Measurements from ENCODE around the gene CCDC172. TPM values are rescaled to one million over a fixed set of nuclear protein-coding genes. Genes with fewer than 3 reads are reported as not detected.

The CCDC172 gene
- polyA plus RNA-seq, 3 donors from 2014 or later = not detected

DNA sequence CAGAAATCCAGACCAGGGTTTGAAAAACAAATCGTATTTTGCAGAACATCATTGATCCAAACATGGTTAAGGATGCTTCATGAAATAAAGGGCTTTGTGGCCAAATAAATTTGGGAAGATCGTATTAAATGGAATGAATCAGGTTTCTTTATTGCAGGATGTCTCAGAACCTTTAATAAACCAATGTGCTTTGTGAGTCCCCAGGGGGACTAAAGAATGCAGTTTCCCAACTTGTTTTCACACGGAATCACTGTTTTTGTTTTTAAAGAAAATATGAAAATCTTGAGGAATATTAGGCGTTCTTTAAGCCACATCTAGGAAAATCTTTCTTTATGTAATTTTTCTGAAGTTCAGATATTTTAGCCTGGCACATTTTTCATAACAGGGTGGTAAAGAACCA is 16.8 kb upstream of the CCDC172 start:
- Mint-ChIP-seq H3K9me3 (peaks cover 2 to 14% (median 7%) of the 10 kb centered on the region in 6 donors), H3K4me3 (no peak overlapping the region), H3K36me3 (no peaks in the 10 kb centered on the region), H3K27me3 (ENCODE audit: low read depth in 3 of 3) (no peaks in the 10 kb centered on the region), H3K4me1 (no peaks in the 10 kb centered on the region), H3K27ac (no peak overlapping the region)
- DNase-seq = no peak

DNA sequence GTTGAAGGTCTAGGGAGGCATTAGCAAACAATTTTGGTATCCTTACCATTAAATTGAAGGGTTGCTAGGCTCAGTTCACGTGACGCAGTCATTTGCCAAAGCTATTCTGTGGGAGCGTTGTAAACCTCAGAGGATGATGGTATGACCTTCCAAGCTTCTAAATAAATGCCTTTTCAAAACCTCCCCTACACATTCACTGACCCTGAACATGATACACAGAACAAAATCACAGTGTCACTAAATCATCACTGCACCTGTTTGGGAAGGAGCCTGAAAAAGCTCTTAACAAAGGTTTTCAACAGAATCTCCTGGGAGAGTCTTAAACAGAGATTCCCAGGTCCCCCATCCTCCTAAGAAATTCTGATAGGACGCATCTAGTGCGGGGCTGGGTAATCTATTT is 13.2 kb upstream of the CCDC172 start:
- Mint-ChIP-seq H3K27me3 (ENCODE audit: low read depth in 3 of 3) (no peaks in the 10 kb centered on the region), H3K27ac (no peak overlapping the region), H3K4me1 (peaks cover 0 to 4% of the 10 kb centered on the region in 2 donors), H3K9me3 (peaks cover 0 to 10% (median 2%) of the 10 kb centered on the region in 6 donors), H3K36me3 (no peaks in the 10 kb centered on the region), H3K4me3 (no peak overlapping the region)
- no peak for DNase-seq

GRCh38 chr10:116311706-116312490 is 12.3 kb upstream of the CCDC172 start:
- Mint-ChIP-seq H3K9me3 (peaks cover 0 to 10% (median under 1%) of the 10 kb centered on the region in 6 donors), H3K36me3 (no peaks in the 10 kb centered on the region), H3K4me3 (no peak overlapping the region), H3K27ac (no peak overlapping the region), H3K27me3 (ENCODE audit: low read depth in 3 of 3) (no peaks in the 10 kb centered on the region), H3K4me1 (peaks cover 0 to 13% of the 10 kb centered on the region in 2 donors)
- no peak for DNase-seq

DNA sequence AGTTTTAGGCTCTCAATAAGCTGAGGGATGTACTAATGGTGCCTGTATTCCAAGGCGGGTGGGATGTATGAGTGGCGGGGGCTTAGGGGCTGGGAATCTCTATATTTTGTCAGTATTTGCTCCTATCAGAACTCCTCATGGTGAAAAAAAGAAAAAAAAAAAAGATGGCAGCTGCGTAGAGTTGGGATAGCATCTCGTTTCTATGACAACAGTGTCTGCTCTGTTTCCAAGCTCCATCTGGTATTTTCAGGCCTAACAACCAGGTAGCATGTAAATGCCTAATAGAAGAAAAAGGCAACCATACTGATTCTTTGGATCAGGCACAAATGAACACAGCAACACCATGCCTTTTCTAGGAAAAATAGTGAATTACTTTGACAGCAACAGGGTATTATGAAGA is 11.7 kb upstream of the CCDC172 start:
- H3K4me3 Mint-ChIP-seq = no peak overlapping the region
- peaks cover 0 to 15% of the 10 kb centered on the region in 2 donors for H3K4me1 Mint-ChIP-seq
- no peak overlapping the region for H3K27ac Mint-ChIP-seq
- DNase-seq = no peak
- no peaks in the 10 kb centered on the region for H3K27me3 Mint-ChIP-seq (ENCODE audit: low read depth in 3 of 3)
- no peaks in the 10 kb centered on the region for H3K36me3 Mint-ChIP-seq
- H3K9me3 Mint-ChIP-seq = peaks cover 0 to 10% (median under 1%) of the 10 kb centered on the region in 6 donors

GRCh38 chr10:116316503-116316902 is 7.7 kb upstream of the CCDC172 start:
- H3K9me3 Mint-ChIP-seq = peaks cover 0 to 8% (median 0%) of the 10 kb centered on the region in 6 donors
- H3K27ac Mint-ChIP-seq = peak overlapping the region in 1 of 6 donors; percentile 50
- peak overlapping the region in 3 of 5 donors; percentile 18 to 50 (median 31) for H3K4me3 Mint-ChIP-seq
- H3K36me3 Mint-ChIP-seq = no peaks in the 10 kb centered on the region
- H3K27me3 Mint-ChIP-seq (ENCODE audit: low read depth in 3 of 3) = no peaks in the 10 kb centered on the region
- H3K4me1 Mint-ChIP-seq = peaks cover 0 to 15% of the 10 kb centered on the region in 2 donors
- no peak for DNase-seq

DNA sequence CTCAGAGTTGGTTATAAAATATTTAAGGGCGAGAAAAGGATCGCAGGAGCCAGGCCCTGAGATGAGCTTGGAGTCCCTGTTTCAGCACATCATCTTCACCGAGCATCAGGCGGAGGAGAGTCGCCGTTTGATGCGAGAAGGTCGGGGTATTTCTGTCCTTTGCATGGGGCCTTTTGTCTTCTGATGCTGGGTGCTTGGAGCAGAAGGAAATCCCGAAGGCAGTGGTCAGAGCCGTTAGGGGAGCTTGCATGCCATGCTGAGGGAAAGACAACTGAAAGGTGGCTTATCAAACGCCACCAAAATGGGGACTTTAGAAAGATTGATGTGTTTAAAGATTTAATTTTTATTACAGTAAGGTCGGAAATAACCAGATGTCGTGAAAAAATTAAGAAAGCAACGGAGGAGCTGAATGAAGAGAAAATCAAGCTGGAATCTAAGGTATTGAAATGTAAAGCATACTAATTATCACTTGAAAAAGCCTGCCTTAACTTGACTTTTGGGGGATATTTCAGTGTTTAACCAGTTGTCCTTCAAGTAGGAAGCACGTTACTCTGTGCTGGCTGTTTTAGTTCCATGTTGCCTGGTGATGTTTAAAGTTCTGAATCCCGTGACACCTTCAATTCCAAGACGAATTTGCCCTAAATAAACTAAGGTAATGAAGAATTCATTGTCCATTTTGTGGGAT is 845 bp downstream of the CCDC172 start:
- no peaks in the 10 kb centered on the region for H3K4me1 Mint-ChIP-seq
- DNase-seq = no peak
- peaks cover 0 to 3% (median 0%) of the 10 kb centered on the region in 3 donors for H3K36me3 Mint-ChIP-seq
- H3K9me3 Mint-ChIP-seq = peaks cover 0 to 12% (median 0%) of the 10 kb centered on the region in 6 donors
- H3K4me3 Mint-ChIP-seq = no peak overlapping the region
- no peak overlapping the region for H3K27ac Mint-ChIP-seq
- H3K27me3 Mint-ChIP-seq (ENCODE audit: low read depth in 3 of 3) = no peaks in the 10 kb centered on the region

- peaks cover 0 to 12% (median 0%) of the 10 kb centered on the region in 6 donors for H3K9me3 Mint-ChIP-seq
- no peak overlapping the region for H3K4me3 Mint-ChIP-seq
- no peaks in the 10 kb centered on the region for H3K4me1 Mint-ChIP-seq
- peaks cover 0 to 3% (median 0%) of the 10 kb centered on the region in 3 donors for H3K36me3 Mint-ChIP-seq
- no peaks in the 10 kb centered on the region for H3K27me3 Mint-ChIP-seq (ENCODE audit: low read depth in 3 of 3)
- no peak overlapping the region for H3K27ac Mint-ChIP-seq
- no peak for DNase-seq
Observed at GRCh38 chr10:116325987-116326386, 1.7 kb downstream of the CCDC172 start.

GRCh38 chr10:116329153-116329552 is 4.9 kb downstream of the CCDC172 start:
- Mint-ChIP-seq H3K36me3 (peaks cover 0 to 3% (median 0%) of the 10 kb centered on the region in 3 donors), H3K9me3 (peaks cover 0 to 12% (median 3%) of the 10 kb centered on the region in 6 donors), H3K4me3 (no peak overlapping the region), H3K27me3 (ENCODE audit: low read depth in 3 of 3) (no peaks in the 10 kb centered on the region), H3K27ac (no peak overlapping the region), H3K4me1 (no peaks in the 10 kb centered on the region)
- no peak for DNase-seq

GRCh38 chr10:116331815-116332214 is 7.6 kb downstream of the CCDC172 start:
- Mint-ChIP-seq H3K9me3 (peaks cover 0 to 8% (median 2%) of the 10 kb centered on the region in 6 donors), H3K4me1 (no peaks in the 10 kb centered on the region), H3K36me3 (peaks cover 0 to 3% (median 0%) of the 10 kb centered on the region in 3 donors), H3K27ac (no peak overlapping the region), H3K4me3 (no peak overlapping the region), H3K27me3 (ENCODE audit: low read depth in 3 of 3) (no peaks in the 10 kb centered on the region)
- no peak for DNase-seq

GRCh38 chr10:116336866-116337265 is 12.6 kb downstream of the CCDC172 start:
- Mint-ChIP-seq H3K4me3 (no peak overlapping the region), H3K27ac (no peak overlapping the region), H3K27me3 (ENCODE audit: low read depth in 3 of 3) (no peaks in the 10 kb centered on the region), H3K9me3 (peaks cover 0 to 8% (median 2%) of the 10 kb centered on the region in 6 donors), H3K4me1 (no peaks in the 10 kb centered on the region), H3K36me3 (no peaks in the 10 kb centered on the region)
- DNase-seq = no peak

DNA sequence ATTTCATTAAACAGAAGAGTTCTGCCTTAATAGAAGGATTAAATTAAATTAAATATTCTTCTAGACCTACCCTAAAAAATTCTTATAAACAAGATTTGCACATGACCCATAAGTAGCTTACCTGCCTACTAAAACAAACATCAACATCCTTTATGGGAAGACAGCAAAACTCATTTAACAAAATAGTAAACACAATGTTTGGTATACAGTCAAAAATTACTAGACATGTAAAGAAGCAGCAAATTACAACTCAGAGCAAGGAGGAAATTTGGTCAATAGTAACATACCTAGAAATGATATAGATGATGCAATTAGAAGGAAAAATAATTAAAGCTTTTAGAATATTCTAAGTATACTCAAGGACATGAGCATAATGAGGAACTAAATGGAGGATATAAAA is 27.9 kb downstream of the CCDC172 start:
- H3K4me1 Mint-ChIP-seq = no peaks in the 10 kb centered on the region
- DNase-seq = no peak
- no peaks in the 10 kb centered on the region for H3K27me3 Mint-ChIP-seq (ENCODE audit: low read depth in 3 of 3)
- H3K9me3 Mint-ChIP-seq = peaks cover under 1 to 15% (median 5%) of the 10 kb centered on the region in 6 donors
- H3K36me3 Mint-ChIP-seq = no peaks in the 10 kb centered on the region
- no peak overlapping the region for H3K27ac Mint-ChIP-seq
- H3K4me3 Mint-ChIP-seq = no peak overlapping the region

GRCh38 chr10:116353817-116354216 is 29.6 kb downstream of the CCDC172 start:
- Mint-ChIP-seq H3K27me3 (ENCODE audit: low read depth in 3 of 3) (no peaks in the 10 kb centered on the region), H3K9me3 (peaks cover 0 to 15% (median 4%) of the 10 kb centered on the region in 6 donors), H3K36me3 (no peaks in the 10 kb centered on the region), H3K4me3 (no peak overlapping the region), H3K27ac (no peak overlapping the region), H3K4me1 (no peaks in the 10 kb centered on the region)
- DNase-seq = no peak

DNA sequence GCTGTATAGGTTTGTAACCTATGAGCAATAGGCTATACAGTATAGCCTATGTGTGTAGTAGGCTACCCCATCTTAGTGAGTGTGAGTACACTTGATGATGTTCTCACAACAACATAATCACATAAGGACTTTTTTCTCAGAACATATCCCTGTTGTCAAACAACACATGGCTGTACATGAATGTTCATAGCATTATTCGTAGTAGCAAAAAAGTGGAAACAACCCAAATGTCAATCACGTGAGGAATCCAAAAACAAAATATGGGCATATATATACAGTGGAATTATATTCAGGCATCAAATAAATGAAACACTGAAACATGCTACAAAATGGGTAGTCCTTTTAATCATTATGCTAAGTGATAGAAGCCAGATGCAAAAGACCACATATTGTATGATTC is 31.1 kb downstream of the CCDC172 start:
- Mint-ChIP-seq H3K27me3 (ENCODE audit: low read depth in 3 of 3) (no peaks in the 10 kb centered on the region), H3K36me3 (no peaks in the 10 kb centered on the region), H3K27ac (no peak overlapping the region), H3K4me3 (no peak overlapping the region), H3K4me1 (no peaks in the 10 kb centered on the region), H3K9me3 (peaks cover 0 to 15% (median 4%) of the 10 kb centered on the region in 6 donors)
- DNase-seq = no peak

DNA sequence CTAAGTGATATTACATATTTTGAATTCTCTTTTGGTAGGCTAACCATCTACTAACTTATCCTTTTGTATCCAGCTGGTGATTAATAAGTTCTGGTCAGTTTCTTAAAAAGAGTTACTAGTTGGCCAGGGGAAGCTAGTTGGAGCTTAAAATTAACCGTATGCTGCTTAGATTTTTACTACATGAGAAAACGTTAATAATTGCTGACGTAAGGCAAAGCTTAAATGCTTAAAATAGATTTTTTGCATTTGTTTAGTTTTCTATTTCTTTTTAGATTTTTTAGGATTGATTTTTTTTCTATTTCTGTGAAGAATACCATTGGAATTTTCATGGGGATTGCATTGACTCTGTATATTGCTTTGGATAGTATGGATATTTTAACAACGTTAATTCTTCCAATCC is 32.6 kb downstream of the CCDC172 start:
- Mint-ChIP-seq H3K4me3 (no peak overlapping the region), H3K9me3 (peaks cover 0 to 13% (median 4%) of the 10 kb centered on the region in 6 donors), H3K4me1 (no peaks in the 10 kb centered on the region), H3K36me3 (no peaks in the 10 kb centered on the region), H3K27me3 (ENCODE audit: low read depth in 3 of 3) (no peaks in the 10 kb centered on the region), H3K27ac (no peak overlapping the region)
- no peak for DNase-seq
